HepG2 (cell line): ENCODE measurements around the gene ANAPC1. TPM values are rescaled to one million over a fixed set of nuclear protein-coding genes. Genes with fewer than 3 reads are reported as not detected.

Experiments
- AGO1 ChIP-seq: fragments of 200-400 bp; formaldehyde crosslinking; IDR thresholded peaks from 2 replicates; pipeline ENCODE4 v1.6.1; 2017; ENCODE audit warnings: mild to moderate bottlenecking, low read depth, low read length, moderate library complexity; ENCODE audit not compliant: poor library complexity, severe bottlenecking
- ATF1 ChIP-seq: IDR thresholded peaks from 2 replicates; pipeline ENCODE4 v1.6.1; 2016; ENCODE audit warnings: mild to moderate bottlenecking, control low read depth
- ATRX ChIP-seq: sonication (generic); formaldehyde crosslinking; IDR thresholded peaks from 2 replicates; pipeline ENCODE4 v1.4.0; 2020; ENCODE audit warnings: missing genetic modification reagents, borderline replicate concordance
- CHD2 ChIP-seq: IDR thresholded peaks from 2 replicates; pipeline ENCODE4 v1.6.1; 2011; ENCODE audit warnings: low read depth, low read length, improper control_type of control experiment
- EZH2 ChIP-seq: conservative IDR thresholded peaks from 2 replicates; pipeline ENCODE4 v1.6.1; 2012; ENCODE audit warnings: mild to moderate bottlenecking, low read depth, low read length, moderate library complexity
- HOXA9 ChIP-seq: sonication (generic); formaldehyde crosslinking; IDR thresholded peaks from 2 replicates; pipeline ENCODE4 v1.8.1; 2022; ENCODE audit warnings: missing genetic modification reagents, mild to moderate bottlenecking, moderate library complexity, borderline replicate concordance
- KLF16 ChIP-seq, 2 experiments: sonication (generic) in 1 of 2; formaldehyde crosslinking in 1 of 2; IDR thresholded peaks; 2 replicates each; pipeline versions ENCODE4 v1.6.1 to v1.8.0; 2016 to 2023; ENCODE audit warnings: missing genetic modification reagents in 2 of 2, missing compliant biosample characterization in 1 of 2
- MATR3 ChIP-seq: sonication (generic); formaldehyde crosslinking; IDR thresholded peaks from 2 replicates; pipeline ENCODE4 v1.4.0; 2020; ENCODE audit warnings: missing genetic modification reagents
- NFAT5 ChIP-seq: sonication (generic); formaldehyde crosslinking; IDR thresholded peaks from 2 replicates; pipeline ENCODE4 v1.4.0; 2020; ENCODE audit warnings: missing genetic modification reagents
- PRDM15 ChIP-seq: sonication (generic); formaldehyde crosslinking; IDR thresholded peaks from 2 replicates; pipeline ENCODE4 v1.4.0; 2020; ENCODE audit warnings: missing genetic modification reagents
- SIX1 ChIP-seq: sonication (generic); formaldehyde crosslinking; IDR thresholded peaks from 2 replicates; pipeline ENCODE4 v1.4.0; 2020; ENCODE audit warnings: missing genetic modification reagents, borderline replicate concordance
- SNRNP70 ChIP-seq: fragments of 200-400 bp; formaldehyde crosslinking; IDR thresholded peaks from 2 replicates; pipeline ENCODE4 v1.6.1; 2017; ENCODE audit warnings: mild to moderate bottlenecking, low read depth, low read length, moderate library complexity
- SRSF4 ChIP-seq: fragments of 200-400 bp; formaldehyde crosslinking; IDR thresholded peaks from one replicate; pipeline ENCODE4 v1.6.1; 2018; ENCODE audit warnings: mild to moderate bottlenecking, low read depth, low read length, moderate library complexity; ENCODE audit not compliant: poor library complexity, severe bottlenecking
- WIZ ChIP-seq: sonication (generic); formaldehyde crosslinking; IDR thresholded peaks from 2 replicates; pipeline ENCODE4 v1.5.1; 2020; ENCODE audit warnings: mild to moderate bottlenecking, missing genetic modification reagents
- ZC3H13 ChIP-seq: sonication (generic); formaldehyde crosslinking; IDR thresholded peaks from 2 replicates; pipeline ENCODE4 v1.8.1; 2023; ENCODE audit warnings: mild to moderate bottlenecking, missing genetic modification reagents, moderate library complexity
- ZFP37 ChIP-seq: sonication (generic); formaldehyde crosslinking; IDR thresholded peaks from 2 replicates; pipeline ENCODE4 v1.4.0; 2020; ENCODE audit warnings: missing genetic modification reagents, borderline replicate concordance
- ZNF234 ChIP-seq: sonication (generic); formaldehyde crosslinking; conservative IDR thresholded peaks from 2 replicates; pipeline ENCODE4 v1.5.1; 2020; ENCODE audit warnings: mild to moderate bottlenecking, missing genetic modification reagents
- ZNF30 ChIP-seq: sonication (generic); formaldehyde crosslinking; IDR thresholded peaks from 2 replicates; pipeline ENCODE4 v1.5.0; 2020; ENCODE audit warnings: mild to moderate bottlenecking, missing genetic modification reagents
- ZNF619 ChIP-seq: sonication (generic); formaldehyde crosslinking; IDR thresholded peaks from 2 replicates; pipeline ENCODE4 v1.4.0; 2020; ENCODE audit warnings: mild to moderate bottlenecking, missing genetic modification reagents
- ZNF788 ChIP-seq: sonication (generic); formaldehyde crosslinking; IDR thresholded peaks from 2 replicates; pipeline ENCODE4 v1.5.0; 2020; ENCODE audit warnings: mild to moderate bottlenecking, missing genetic modification reagents, borderline replicate concordance
- ZNF841 ChIP-seq: sonication (generic); formaldehyde crosslinking; IDR thresholded peaks from 2 replicates; pipeline ENCODE4 v1.8.1; 2023; ENCODE audit warnings: missing genetic modification reagents, borderline replicate concordance
- ZNF879 ChIP-seq: sonication (generic); formaldehyde crosslinking; IDR thresholded peaks from 2 replicates; pipeline ENCODE4 v1.8.1; 2023; ENCODE audit warnings: missing genetic modification reagents
- polyA plus RNA-seq, 8 experiments: library from polyadenylated mRNA; depleted of rRNA in 3 of 8; stranded (reverse) in 7 of 8; unstranded in 1 of 8; fragments of >200 nt; fragmentation: Illumina TruSeq in 4 of 8; extraction: Trizol in 4 of 8; gene quantifications; 2 replicates each; pipeline versions ENCODE4 v1.2.1 to v1.2.3, GENCODE V29; 2011 to 2016; ENCODE audit warnings: low read depth in 4 of 8, missing spikeins in 1 of 8, mixed read lengths in 1 of 8; ENCODE audit not compliant: insufficient read depth in 1 of 8
- total RNA-seq, 5 experiments: library from RNA; depleted of rRNA; stranded (reverse); fragments of >200 nt; fragmentation: Illumina TruSeq; extraction: Trizol; gene quantifications; 2 replicates each; pipeline ENCODE4 v1.2.3, GENCODE V29; 2016; ENCODE audit warnings: low read depth in 1 of 5

The ANAPC1 gene
- total and polyA plus RNA-seq, 2 of the 13 experiments (the other 11 are each of a cell fraction or from before 2014, with no cell fraction given): 50.0 to 89.7 TPM

GRCh38 chr2:111897924-111898702 is 14.1 kb upstream of the ANAPC1 start, which contains the start of gene MERTK (continued):
- TF ChIP-seq KLF16 (CRISPR knock-in tag; IDR thresholded peaks at IDR 0.05) (peak; percentile 47 to 96; a peak in 2 of 4 replicates), WIZ (CRISPR knock-in tag) (no peak), ATF1 (CRISPR knock-in tag) (no peak), MATR3 (CRISPR knock-in tag) (no peak), ZNF879 (CRISPR knock-in tag) (no peak), AGO1 (no peak), ZNF234 (CRISPR knock-in tag) (no peak; the same call in 1 of the 2 replicates), ZFP37 (CRISPR knock-in tag) (peak; percentile 68; the same call in 1 of the 2 replicates), HOXA9 (CRISPR knock-in tag) (no peak), ZNF30 (CRISPR knock-in tag) (no peak), ZNF841 (CRISPR knock-in tag) (no peak; the same call in 1 of the 2 replicates), CHD2 (no peak), PRDM15 (CRISPR knock-in tag) (no peak), NFAT5 (no peak), ATRX (CRISPR knock-in tag) (no peak; the same call in 1 of the 2 replicates), SIX1 (no peak; the same call in 1 of the 2 replicates), ZNF788 (CRISPR knock-in tag) (no peak), SNRNP70 (no peak), ZNF619 (no peak; the same call in 1 of the 2 replicates), SRSF4 (no peak), EZH2 (no peak), ZC3H13 (CRISPR knock-in tag) (no peak)
